ENCODE data around the gene BANF1. TPM values are rescaled to one million over a fixed set of nuclear protein-coding genes. Genes with fewer than 3 reads are reported as not detected.
"Not testable (repeated sequence)": the region's sequence is repeated elsewhere in the genome, so short reads cannot be mapped to it uniquely, and the experiment has no call there.

BANF1 gene
- total RNA-seq, 3 donors from 2014 or later = 286 to 337 (median 326) TPM

DNA sequence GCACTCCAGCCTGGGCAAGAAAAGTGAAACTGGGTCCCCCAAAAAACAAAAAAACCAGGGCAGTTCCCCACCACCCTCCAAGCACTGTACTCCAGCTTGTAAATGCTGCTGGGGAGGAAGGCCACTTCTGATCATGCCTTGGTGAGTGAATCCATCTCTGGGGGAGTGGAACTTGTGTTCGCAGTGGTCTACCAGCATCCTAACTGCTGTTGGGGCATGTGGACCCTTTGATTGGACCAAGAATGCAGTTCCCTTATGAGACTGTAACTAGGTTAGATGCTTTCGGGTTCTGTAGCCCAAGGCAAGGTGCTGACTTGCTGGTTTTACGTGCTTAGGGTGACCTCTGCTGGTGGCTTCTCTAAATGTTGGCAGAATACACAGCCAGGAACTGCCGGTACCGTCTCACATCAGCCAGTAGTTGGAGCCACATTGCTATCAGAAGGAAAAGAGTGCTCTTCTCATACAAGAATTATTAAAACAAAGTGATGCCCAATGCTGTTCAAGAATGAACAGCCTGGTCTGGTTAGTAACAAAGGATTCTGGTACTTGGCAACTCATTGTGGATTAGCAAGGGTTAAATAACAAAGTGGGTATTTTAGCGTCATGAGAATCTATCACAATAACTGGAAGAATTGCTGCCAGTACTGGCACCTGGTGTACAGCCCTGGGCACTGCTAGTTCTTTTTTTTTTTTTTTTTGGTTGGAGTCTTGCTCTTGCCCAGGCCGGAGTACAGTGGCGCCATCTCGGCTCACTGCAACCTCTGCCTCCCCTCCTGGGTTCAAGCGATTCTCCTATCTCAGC, 13.3 kb upstream of the BANF1 start:
- H3K36me3 Mint-ChIP-seq (ENCODE audit: insufficient read depth) = no peaks in the 10 kb centered on the region
- DNase-seq = peak; percentile 89
- ATAC-seq = peak; percentile 100
- H3K4me1 Mint-ChIP-seq (ENCODE audit: low read depth) = peaks cover 5% of the 10 kb centered on the region
- no peak overlapping the region for H3K4me3 Mint-ChIP-seq
- no peaks in the 10 kb centered on the region for H3K27me3 Mint-ChIP-seq (ENCODE audit: low read depth)
- no peaks in the 10 kb centered on the region for H3K9me3 Mint-ChIP-seq

DNA sequence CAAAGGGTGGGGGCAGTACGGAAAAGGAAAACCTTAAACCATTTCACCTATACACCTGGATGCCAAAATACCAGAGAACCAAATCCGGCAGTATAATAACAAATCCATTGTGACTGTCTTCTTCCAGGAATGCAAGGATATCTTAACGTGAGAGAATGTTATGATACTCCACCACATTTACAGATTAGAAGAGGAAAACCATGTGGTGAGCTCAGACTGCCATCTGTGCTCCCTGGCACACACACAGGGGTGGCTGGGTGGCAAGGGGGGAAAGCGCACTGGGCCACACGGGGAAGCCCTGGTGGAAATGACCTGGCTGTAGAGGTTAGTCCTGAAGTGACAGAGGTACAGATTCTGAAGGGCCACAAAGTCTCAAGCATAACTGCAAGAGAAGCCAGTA, 10.2 kb upstream of the BANF1 start:
- H3K27me3 Mint-ChIP-seq (ENCODE audit: low read depth) = no peaks in the 10 kb centered on the region
- no peak overlapping the region for H3K4me3 Mint-ChIP-seq
- H3K36me3 Mint-ChIP-seq (ENCODE audit: insufficient read depth) = peaks cover 3% of the 10 kb centered on the region
- H3K9me3 Mint-ChIP-seq = no peaks in the 10 kb centered on the region
- no peak for DNase-seq
- no peak for ATAC-seq
- H3K4me1 Mint-ChIP-seq (ENCODE audit: low read depth) = peaks cover 5% of the 10 kb centered on the region

DNA sequence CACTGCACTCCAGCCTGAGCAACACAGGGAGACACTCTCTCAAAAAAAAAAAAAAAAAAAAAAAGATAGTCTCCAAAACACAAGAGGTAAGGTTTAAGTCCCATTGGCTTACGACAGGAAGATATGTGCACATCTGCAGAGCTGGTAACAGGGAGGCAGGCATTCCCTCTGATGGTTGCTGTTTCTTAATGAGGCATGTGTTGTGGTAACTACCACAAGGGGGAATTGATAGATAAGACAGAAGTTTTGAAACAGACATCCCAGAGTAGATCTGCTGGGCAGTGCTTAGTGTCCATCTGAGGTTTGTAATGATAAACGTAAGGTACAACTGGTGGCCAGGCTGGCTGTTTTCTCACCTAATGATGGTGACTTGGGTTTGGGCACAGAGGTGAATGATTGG, 5.0 kb upstream of the BANF1 start:
- no peak overlapping the region for H3K4me3 Mint-ChIP-seq
- no peak for ATAC-seq

DNA sequence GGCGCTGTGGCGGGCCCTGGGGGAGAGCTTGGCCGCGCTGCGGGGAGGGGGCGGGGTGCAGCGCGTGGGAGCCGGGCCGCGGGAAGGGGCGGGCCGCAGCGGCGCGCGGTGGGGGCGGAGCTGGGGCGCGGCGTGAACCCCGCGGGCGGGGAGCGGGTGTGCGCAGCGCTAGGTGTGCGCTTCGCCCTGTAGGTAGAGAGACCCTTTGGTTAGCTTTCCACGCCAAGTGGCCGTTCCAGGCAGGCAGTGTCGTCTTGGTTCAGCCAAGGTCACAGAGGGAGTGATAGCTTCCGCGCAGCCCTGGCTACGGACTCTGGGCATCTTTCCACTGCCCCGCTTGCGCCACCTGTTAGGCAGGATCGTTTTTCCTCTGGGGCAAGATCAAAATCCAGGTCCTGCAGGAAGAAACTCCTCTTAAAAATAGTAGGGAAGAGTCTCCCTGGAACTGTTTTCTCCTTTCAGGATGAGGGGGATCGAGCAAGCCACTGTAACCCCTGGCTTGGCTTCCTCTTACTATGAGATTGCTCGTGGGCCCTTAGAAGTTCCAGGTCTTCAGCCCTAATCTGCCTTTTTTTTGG, 434 bp downstream of the BANF1 start:
- H3K4me3 Mint-ChIP-seq = peak overlapping the region; percentile 97
- ATAC-seq = peak; percentile 75 to 77
- H3K36me3 Mint-ChIP-seq (ENCODE audit: insufficient read depth) = peaks cover 26% of the 10 kb centered on the region
- H3K9me3 Mint-ChIP-seq = no peaks in the 10 kb centered on the region
- H3K4me1 Mint-ChIP-seq (ENCODE audit: low read depth) = peaks cover 23% of the 10 kb centered on the region
- DNase-seq = peak; percentile 67
- no peaks in the 10 kb centered on the region for H3K27me3 Mint-ChIP-seq (ENCODE audit: low read depth)

More for the DNA sequence above, 5.0 kb upstream of the BANF1 start:
- Mint-ChIP-seq H3K4me1 (ENCODE audit: low read depth) (peaks cover 15% of the 10 kb centered on the region), H3K36me3 (ENCODE audit: insufficient read depth) (peaks cover 25% of the 10 kb centered on the region), H3K9me3 (no peaks in the 10 kb centered on the region), H3K27me3 (ENCODE audit: low read depth) (no peaks in the 10 kb centered on the region)
- no peak for DNase-seq

DNA sequence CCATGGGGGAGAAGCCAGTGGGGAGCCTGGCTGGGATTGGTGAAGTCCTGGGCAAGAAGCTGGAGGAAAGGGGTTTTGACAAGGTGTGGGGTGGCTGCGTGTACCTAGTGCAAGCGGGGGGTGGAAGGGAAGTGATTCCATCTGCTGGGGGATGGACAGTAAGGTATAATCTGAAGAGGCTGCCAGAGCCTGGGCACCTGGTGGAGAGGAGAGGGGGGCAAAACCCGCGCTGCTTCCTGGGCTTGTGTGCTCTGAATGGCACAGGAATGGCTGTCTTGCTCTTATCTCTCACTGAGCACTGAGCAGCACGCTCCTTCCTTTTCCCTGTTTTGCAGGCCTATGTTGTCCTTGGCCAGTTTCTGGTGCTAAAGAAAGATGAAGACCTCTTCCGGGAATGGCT, 988 bp downstream of the BANF1 start:
- Mint-ChIP-seq H3K36me3 (ENCODE audit: insufficient read depth) (peaks cover 21% of the 10 kb centered on the region), H3K9me3 (no peaks in the 10 kb centered on the region), H3K4me1 (ENCODE audit: low read depth) (peaks cover 23% of the 10 kb centered on the region), H3K27me3 (ENCODE audit: low read depth) (no peaks in the 10 kb centered on the region), H3K4me3 (peak overlapping the region; percentile 97)
- DNase-seq (no peak), ATAC-seq (no peak)

DNA sequence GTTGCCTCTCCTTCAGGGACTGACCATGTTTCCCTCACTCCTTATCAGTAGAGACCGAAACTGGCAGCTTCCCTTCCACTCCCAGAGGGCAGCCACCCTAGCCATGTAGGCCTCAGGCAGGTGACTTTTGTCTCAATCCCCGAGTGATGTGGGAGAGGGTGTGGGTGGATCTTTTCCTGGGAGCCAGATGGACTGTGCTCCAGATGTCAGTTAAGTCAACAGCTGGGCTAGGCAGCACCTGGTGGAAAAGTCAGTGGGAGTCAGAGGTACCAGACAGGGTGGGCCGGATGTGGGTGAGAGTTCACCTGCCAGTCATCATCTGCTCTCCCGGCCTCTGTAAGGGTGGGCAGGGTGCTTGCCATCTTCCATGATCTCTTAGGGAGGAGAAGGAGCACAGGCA, 1.9 kb downstream of the BANF1 start:
- peaks cover 23% of the 10 kb centered on the region for H3K4me1 Mint-ChIP-seq (ENCODE audit: low read depth)
- H3K36me3 Mint-ChIP-seq (ENCODE audit: insufficient read depth) = peaks cover 12% of the 10 kb centered on the region
- H3K4me3 Mint-ChIP-seq = peak overlapping the region; percentile 97
- ATAC-seq (no peak), DNase-seq (no peak)
- no peaks in the 10 kb centered on the region for H3K27me3 Mint-ChIP-seq (ENCODE audit: low read depth)
- H3K9me3 Mint-ChIP-seq = no peaks in the 10 kb centered on the region

DNA sequence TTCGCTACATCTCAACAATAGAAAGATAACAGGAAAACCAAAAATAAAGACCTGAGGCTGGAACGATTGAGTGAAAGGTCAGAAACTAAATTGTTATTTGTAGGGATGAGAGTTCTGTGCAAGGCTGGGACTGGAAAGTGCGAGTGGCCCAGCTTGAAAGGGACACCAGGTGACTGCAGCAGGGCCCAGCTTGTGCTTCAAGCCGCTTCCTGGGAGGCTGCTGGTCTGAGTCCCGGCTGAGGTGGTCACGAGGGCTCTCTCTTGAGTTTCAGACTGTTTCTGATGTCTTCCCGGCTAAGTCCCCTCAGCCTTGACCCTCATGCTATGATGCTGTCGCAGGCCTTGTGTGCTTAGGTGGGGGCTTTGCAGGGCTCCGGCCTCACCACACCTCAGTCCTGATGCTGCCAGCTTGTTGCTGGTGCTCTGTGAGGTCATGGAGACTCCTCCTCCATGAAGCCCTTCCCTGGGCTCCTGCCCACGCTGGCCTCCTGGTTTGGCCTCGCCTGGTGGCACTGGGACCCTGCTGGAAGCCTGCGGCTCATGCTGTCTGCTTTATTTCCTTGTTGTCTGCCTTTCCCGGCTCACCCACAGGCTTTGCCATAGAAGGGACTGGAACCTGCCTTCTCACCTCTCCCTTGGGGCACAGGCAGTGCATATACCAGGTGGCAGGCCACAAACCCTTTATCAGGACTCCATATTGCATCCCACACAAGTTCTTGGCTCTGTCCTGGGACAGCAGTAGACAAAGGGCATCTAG, 4.0 kb downstream of the BANF1 start:
- peaks cover 7% of the 10 kb centered on the region for H3K27me3 Mint-ChIP-seq (ENCODE audit: low read depth)
- peaks cover 11% of the 10 kb centered on the region for H3K4me1 Mint-ChIP-seq (ENCODE audit: low read depth)
- no peaks in the 10 kb centered on the region for H3K9me3 Mint-ChIP-seq
- peaks cover 10% of the 10 kb centered on the region for H3K36me3 Mint-ChIP-seq (ENCODE audit: insufficient read depth)
- ATAC-seq = no peak
- H3K4me3 Mint-ChIP-seq = no peak overlapping the region
- no peak for DNase-seq

DNA sequence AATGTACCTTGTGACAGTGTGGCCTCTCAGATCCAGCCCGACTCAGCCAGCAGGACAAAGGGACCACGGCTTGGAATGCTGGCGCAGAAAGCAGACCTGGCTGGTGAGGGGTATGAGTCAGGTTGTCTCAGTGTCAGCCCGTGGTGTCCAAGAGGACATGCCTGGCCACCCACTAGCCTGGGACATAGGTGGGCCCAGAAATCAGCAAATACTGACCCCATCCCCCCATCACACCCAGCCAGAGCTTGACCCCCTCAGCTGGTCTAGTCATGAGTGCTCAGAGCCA, 4.5 kb downstream of the BANF1 start:
- ATAC-seq (no peak), DNase-seq (no peak)
- H3K9me3 Mint-ChIP-seq = no peaks in the 10 kb centered on the region
- H3K36me3 Mint-ChIP-seq (ENCODE audit: insufficient read depth) = peaks cover 10% of the 10 kb centered on the region
- H3K27me3 Mint-ChIP-seq (ENCODE audit: low read depth) = peaks cover 10% of the 10 kb centered on the region
- H3K4me1 Mint-ChIP-seq (ENCODE audit: low read depth) = peaks cover 9% of the 10 kb centered on the region
- H3K4me3 Mint-ChIP-seq = no peak overlapping the region

DNA sequence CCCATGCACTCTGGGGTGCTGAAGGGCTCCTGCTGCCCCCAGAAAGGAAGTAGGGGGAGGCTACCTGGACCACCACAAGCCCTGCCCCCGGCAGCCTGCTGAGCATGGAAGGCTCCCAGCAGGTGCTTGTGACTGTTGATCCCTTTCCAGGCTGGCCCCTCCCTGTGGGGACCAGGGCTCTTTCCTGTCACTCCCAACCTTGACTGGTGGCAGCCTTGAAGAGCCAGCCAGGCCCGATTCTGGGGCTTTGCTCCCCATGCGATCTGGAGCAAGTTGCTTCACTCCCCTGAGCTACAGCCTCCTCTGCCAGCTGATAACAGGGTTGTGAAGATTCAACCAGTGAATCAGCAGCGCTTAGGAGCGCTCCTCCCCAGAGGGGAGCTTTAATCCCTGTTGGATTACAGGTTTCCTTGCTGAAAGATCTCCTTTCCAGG, 4.9 kb downstream of the BANF1 start:
- Mint-ChIP-seq H3K4me3 (no peak overlapping the region), H3K4me1 (ENCODE audit: low read depth) (peaks cover 8% of the 10 kb centered on the region), H3K36me3 (ENCODE audit: insufficient read depth) (peaks cover 10% of the 10 kb centered on the region), H3K27me3 (ENCODE audit: low read depth) (peaks cover 10% of the 10 kb centered on the region), H3K9me3 (no peaks in the 10 kb centered on the region)
- ATAC-seq = no peak
- no peak for DNase-seq

DNA sequence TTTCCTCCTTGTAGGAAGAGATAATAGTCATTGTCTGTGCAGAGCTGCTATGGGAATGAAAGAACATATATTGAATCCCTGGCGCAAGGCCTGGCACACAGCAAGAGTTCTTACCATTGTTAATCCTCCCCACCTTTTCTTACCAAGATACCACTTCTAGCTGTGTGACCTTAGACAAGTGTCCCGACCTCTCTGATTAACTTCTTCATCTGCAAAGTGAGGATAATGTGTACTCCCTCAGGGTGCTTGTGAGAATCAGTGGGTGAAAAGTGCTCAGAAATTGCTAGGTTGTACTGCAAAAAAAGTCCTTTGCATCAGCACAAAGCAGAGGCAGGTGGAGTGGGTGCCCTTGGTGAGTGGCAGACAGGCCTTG, 5.8 kb downstream of the BANF1 start:
- H3K4me3 Mint-ChIP-seq = no peak overlapping the region
- peaks cover 15% of the 10 kb centered on the region for H3K27me3 Mint-ChIP-seq (ENCODE audit: low read depth)
- no peak for ATAC-seq
- no peak for DNase-seq
- H3K9me3 Mint-ChIP-seq = no peaks in the 10 kb centered on the region
- peaks cover 10% of the 10 kb centered on the region for H3K36me3 Mint-ChIP-seq (ENCODE audit: insufficient read depth)
- peaks cover 5% of the 10 kb centered on the region for H3K4me1 Mint-ChIP-seq (ENCODE audit: low read depth)

DNA sequence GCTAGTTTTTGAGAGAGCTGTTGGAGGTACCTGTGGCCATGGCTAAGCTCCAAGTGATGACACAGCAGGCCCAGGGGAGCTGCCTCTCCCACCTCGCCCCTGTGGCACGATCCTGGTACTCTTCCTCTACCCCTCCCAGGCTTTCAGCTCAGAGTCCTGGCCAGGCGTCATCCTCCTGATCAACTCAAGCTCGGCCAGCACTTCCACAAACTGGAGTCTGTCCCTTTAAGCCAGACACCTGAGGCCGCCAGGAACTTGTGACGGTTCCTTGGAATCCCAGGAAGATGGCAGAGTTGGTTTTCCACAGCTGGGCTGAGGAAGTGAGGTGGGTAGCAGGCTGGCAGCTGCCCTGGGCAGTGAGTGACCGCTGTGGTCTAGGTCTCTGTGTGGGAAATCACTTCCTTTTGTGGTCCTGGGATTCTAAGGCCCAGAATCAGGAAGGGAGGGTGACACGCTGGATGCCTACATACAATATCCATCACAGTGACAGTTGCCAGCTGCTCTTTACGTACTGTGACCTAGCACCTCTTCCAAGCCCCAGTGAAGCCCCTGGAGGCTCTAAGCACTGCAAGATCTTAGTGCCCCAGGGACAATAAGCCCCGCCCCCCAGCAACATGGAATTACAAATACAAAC, 6.3 kb downstream of the BANF1 start:
- Mint-ChIP-seq H3K27me3 (ENCODE audit: low read depth) (peaks cover 19% of the 10 kb centered on the region), H3K4me1 (ENCODE audit: low read depth) (peaks cover under 1% of the 10 kb centered on the region), H3K36me3 (ENCODE audit: insufficient read depth) (peaks cover 10% of the 10 kb centered on the region), H3K9me3 (no peaks in the 10 kb centered on the region), H3K4me3 (no peak overlapping the region)
- DNase-seq (no peak), ATAC-seq (no peak)

DNA sequence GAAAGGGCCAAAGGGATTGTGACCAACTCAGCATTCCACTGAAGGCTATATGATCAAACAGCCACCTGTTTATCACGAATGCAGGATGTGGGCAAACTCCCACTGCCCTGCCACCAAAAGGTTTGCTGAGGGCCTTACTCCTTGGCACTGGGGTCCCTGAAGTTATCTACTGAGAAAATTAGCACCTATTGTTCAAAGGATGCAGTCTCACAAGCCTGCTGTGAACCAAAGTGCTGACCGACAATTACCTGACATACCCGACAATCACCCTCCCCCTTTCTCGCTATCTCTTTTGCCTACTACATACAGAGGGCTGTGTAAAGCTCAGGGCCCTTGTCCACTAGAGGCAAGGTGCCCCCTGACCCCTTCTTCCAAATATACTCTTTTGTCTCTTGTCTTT, 7.7 kb downstream of the BANF1 start:
- H3K4me3 Mint-ChIP-seq; ATAC-seq; H3K36me3 Mint-ChIP-seq (ENCODE audit: insufficient read depth); DNase-seq; H3K4me1 Mint-ChIP-seq (ENCODE audit: low read depth); H3K9me3 Mint-ChIP-seq: not testable (repeated sequence)
- peaks cover 22% of the 10 kb centered on the region for H3K27me3 Mint-ChIP-seq (ENCODE audit: low read depth)

DNA sequence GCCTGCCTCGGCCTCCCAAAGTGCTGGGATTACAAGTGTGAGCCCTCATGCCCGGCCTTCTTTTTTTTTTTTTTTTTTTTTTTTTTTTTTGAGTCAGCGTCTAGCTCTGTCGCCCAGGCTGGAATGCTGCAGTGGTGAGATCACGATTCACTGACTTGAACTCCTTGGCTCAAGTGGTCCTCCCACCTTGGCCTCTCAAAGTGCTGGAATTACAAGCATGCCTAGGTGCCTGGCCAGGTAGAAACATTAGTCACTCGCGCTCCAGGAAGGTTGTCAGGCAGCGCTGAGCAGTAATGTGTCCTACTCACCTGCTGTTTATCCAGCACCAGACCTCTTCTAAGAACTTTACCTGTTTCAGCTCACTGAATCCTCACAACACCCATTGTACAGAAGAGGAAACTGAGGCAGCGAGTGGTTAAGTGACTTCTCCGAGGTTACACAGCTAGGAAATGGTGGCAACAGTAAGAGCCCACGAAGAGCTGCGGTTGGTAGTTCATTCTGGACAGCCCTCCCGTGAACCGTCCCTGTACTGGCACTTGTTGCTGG, 9.0 kb downstream of the BANF1 start:
- Mint-ChIP-seq H3K36me3 (ENCODE audit: insufficient read depth) (no peaks in the 10 kb centered on the region), H3K4me3 (no peak overlapping the region), H3K27me3 (ENCODE audit: low read depth) (peaks cover 22% of the 10 kb centered on the region), H3K9me3 (no peaks in the 10 kb centered on the region), H3K4me1 (ENCODE audit: low read depth) (no peaks in the 10 kb centered on the region)
- ATAC-seq (no peak), DNase-seq (no peak)

DNA sequence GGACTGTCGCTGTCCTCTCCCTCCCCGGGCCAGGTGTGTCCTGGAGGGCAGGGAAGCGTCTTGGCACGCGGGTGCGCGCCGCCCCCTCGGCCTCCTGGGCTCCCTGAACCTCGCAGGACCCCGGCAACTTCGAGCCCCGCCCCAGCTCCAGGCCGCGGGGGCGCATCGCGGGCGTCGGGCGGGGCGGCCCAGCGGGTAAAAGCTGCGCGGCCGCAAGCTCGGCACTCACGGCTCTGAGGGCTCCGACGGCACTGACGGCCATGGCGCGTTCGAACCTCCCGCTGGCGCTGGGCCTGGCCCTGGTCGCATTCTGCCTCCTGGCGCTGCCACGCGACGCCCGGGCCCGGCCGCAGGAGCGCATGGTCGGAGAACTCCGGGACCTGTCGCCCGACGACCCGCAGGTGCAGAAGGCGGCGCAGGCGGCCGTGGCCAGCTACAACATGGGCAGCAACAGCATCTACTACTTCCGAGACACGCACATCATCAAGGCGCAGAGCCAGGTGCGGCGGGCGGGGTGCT, 9.5 kb downstream of the BANF1 start, which contains the start of gene CST6:
CST6 (plus strand) TSS at position 224 of the 519 bp plus-strand sequence; CDS start at position 261, 37 bp downstream.
- H3K36me3 Mint-ChIP-seq (ENCODE audit: insufficient read depth) = no peaks in the 10 kb centered on the region
- peak; percentile 37 to 49 for ATAC-seq
- H3K4me3 Mint-ChIP-seq = no peak within 1 kb of the TSS
- DNase-seq = no peak
- no peaks in the 10 kb centered on the region for H3K4me1 Mint-ChIP-seq (ENCODE audit: low read depth)
- H3K9me3 Mint-ChIP-seq = no peaks in the 10 kb centered on the region
- peaks cover 22% of the 10 kb centered on the region for H3K27me3 Mint-ChIP-seq (ENCODE audit: low read depth)
